Dedifferentiated amniotic fluid mesenchymal stem cell (primary cell): ENCODE results near the gene ABCB6.
"Not testable (repeated sequence)": the region's sequence is repeated elsewhere in the genome, so short reads cannot be mapped to it uniquely, and the experiment has no call there.

ENCODE experiments used
- DNase-seq: peaks from one replicate; pipeline ENCODE4 v3.0.0-alpha.2; 2016; ENCODE audit errors: extremely low spot score

The ABCB6 gene

GRCh38 chr2:219218732-219219701, at the start of gene ABCB6:
Gene ABCB6 (minus strand): TSS chr2:219218958. CDS start chr2:219218673, 285 bp downstream.
- peak; percentile 95 for DNase-seq

- no peak for DNase-seq
Measured at GRCh38 chr2:219268294-219268693, 49.5 kb upstream of the ABCB6 start.

GRCh38 chr2:219266886-219267285, 48.1 kb upstream of the ABCB6 start:
- DNase-seq = no peak

- no peak for DNase-seq
Measured at GRCh38 chr2:219266232-219266631, 47.5 kb upstream of the ABCB6 start.

- no peak for DNase-seq
Measured at GRCh38 chr2:219261024-219261855, 42.5 kb upstream of the ABCB6 start.

GRCh38 chr2:219258942-219259341, 40.2 kb upstream of the ABCB6 start:
- DNase-seq = not testable (repeated sequence)

GRCh38 chr2:219254590-219255201, 35.9 kb upstream of the ABCB6 start:
- DNase-seq = no peak

GRCh38 chr2:219253753-219254589, 35.2 kb upstream of the ABCB6 start, which contains the start of gene TUBA4A:
Gene TUBA4A (minus strand): TSS chr2:219253918. CDS start chr2:219253858, 60 bp downstream.
- DNase-seq = no peak

- no peak for DNase-seq
Measured at GRCh38 chr2:219252900-219253752, 34.4 kb upstream of the ABCB6 start, which contains the start of gene TUBA4B. Gene TUBA4B (plus strand): TSS chr2:219253243. CDS start chr2:219253408, 165 bp downstream.

- DNase-seq = no peak
Measured at GRCh38 chr2:219252570-219252899, 33.8 kb upstream of the ABCB6 start.

GRCh38 chr2:219252084-219252483, 33.3 kb upstream of the ABCB6 start:
- no peak for DNase-seq

- DNase-seq = no peak
Measured at GRCh38 chr2:219251656-219252055, 32.9 kb upstream of the ABCB6 start.

GRCh38 chr2:219250049-219250781, 31.5 kb upstream of the ABCB6 start:
- DNase-seq = no peak

- DNase-seq = peak; percentile 68
Measured at GRCh38 chr2:219249203-219249980, 30.6 kb upstream of the ABCB6 start.

- no peak for DNase-seq
Measured at GRCh38 chr2:219248845-219249202, 30.1 kb upstream of the ABCB6 start.

GRCh38 chr2:219247678-219248642, 29.2 kb upstream of the ABCB6 start:
- no peak for DNase-seq

GRCh38 chr2:219246559-219246958, 27.8 kb upstream of the ABCB6 start:
- DNase-seq = no peak

- no peak for DNase-seq
Measured at GRCh38 chr2:219245899-219246230, 27.1 kb upstream of the ABCB6 start.
